A549 treated with Hydrocortisone at 1 μM for 4 hours (cell line): ENCODE results near the gene MRNIP. TPM values are rescaled to one million over a fixed set of nuclear protein-coding genes. Genes with fewer than 3 reads are reported as not detected.

ENCODE experiments used
- total RNA-seq: library from RNA; stranded (reverse); fragments of 200-300 nt; extraction: Qiagen RNA extraction; gene quantifications from 5 replicates; pipeline ENCODE4 v1.2.3, GENCODE V29; 2022

Gene MRNIP, protein sequence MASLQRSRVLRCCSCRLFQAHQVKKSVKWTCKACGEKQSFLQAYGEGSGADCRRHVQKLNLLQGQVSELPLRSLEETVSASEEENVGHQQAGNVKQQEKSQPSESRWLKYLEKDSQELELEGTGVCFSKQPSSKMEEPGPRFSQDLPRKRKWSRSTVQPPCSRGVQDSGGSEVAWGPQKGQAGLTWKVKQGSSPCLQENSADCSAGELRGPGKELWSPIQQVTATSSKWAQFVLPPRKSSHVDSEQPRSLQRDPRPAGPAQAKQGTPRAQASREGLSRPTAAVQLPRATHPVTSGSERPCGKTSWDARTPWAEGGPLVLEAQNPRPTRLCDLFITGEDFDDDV
- 17.0 to 21.1 TPM (median 19.3 TPM) in 5 replicates for total RNA-seq

DNA sequence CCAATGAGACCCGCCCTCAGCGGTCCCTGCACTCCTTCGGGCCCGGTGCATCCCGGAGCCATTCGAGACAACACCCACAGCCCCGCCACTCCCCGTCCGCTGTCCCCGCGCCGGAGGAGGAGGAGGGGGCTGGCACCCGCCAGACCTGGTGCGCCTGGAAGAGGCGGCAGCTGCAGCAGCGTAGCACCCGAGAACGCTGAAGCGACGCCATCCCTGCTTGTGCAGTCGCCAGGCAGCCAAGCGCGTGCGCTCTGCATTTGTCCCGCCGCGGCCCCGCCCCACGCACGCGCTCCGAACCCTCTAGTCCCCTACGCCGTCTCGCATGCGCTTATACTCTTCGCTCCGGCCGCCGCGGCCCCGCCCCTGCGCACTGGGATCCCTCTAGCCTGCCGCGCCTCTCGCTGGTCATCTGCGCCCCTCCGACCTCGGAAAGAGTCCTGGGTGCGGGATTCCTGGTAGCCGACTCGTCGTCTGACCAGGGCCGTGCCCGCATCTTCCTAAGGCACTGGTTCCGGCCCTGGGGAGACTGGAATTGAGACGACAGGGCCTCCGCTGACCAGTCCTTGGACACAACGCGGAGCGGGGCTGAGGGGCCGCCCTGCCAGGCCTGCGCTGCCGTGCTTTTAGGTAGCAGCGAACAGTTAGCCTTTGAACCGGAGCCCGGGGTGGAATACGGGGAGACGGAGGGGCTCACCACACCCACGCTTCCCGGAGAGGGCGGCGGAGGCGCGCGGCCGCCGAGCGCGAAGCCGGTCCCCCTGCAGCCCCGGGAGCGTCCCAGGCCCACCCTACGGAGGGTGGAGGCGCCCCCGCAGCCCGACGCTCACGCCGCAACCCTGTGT is at the start of gene MRNIP:
Gene MRNIP (minus strand): TSS at position 232 of the 842 bp plus-strand sequence. CDS start 21 bp downstream, at position 211.

GRCh38 chr5:179907556-179908324 is 49.1 kb upstream of the MRNIP start, which contains the start of gene TBC1D9B:
Gene TBC1D9B (minus strand): TSS chr5:179907897. CDS start chr5:179907821, 76 bp downstream.

DNA sequence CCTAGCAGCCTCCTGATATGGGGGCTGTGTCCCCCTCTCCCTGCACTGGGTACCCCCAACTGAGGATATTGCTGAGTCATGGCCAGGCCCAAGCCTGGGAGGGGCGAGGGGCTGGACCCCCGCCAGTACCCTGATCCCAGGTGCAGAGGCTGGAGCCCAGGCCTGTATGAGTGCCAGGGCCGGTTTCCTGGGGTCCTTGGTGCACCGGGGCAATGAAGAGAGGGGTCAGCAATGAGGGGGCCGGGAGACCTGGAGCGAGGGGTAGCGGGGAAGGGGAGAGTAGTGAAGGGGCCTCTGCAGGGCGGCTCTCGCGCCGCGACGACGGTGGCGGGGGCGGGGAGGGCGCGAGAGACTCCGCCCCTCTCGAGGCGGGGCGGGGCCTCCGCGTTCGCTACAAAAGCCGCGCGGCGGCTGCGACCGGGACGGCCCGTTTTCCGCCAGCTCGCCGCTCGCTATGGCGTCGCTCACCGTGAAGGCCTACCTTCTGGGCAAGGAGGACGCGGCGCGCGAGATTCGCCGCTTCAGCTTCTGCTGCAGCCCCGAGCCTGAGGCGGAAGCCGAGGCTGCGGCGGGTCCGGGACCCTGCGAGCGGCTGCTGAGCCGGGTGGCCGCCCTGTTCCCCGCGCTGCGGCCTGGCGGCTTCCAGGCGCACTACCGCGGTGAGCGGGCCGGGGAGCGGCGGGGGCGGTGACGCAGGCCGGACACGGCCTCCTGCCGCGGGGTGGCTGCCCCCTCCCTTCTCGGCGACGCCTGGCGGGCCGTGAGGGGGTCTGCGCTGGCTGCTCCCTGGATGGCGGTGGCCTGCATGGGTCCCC is 37.9 kb downstream of the MRNIP start, which contains the start of gene SQSTM1:
Gene SQSTM1 (plus strand): TSS at position 423 of the 815 bp plus-strand sequence. CDS start 32 bp downstream, at position 455.

DNA sequence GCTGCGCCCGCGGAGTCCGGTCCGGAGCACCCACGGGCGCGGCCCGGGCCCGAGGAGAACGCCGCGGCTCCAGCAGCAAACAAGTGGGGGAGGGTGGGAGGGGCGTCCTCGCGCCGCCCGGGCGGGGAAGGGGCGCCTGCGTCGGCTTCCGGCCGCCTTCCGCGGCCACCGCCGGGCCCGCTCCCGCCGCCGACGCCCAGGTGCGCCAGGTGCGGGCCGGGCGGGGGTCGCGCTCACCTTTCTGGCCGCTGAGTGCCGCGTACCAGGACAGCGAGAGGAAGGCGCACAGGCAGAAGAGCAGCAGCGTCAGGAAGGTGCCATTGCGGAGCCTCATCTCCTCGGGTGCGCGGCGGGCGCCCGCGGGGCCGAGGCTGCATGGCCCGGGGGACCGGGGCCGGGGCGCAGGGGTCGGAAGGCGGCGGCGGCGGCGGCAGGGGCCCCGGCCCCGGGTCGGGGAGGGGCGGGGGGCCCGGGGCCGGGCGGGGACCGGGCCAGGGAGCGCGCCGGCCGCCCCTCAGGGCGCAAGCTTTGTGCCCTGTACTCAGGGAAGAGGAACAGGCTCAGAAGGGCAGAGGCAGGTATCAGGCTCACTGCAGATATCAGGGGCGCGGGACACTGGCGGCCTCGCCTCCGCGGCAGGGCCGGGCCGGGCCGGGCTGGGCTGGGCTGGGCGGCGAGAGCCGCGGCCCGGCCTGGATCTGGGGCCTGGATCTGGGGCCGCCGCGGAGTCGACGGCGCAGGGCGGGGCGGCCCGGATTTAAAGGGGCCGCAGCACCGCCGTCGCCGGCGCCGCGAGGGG is 52.2 kb downstream of the MRNIP start, which contains the start of gene MGAT4B:
Gene MGAT4B (minus strand): TSS at position 617 of the 799 bp plus-strand sequence. CDS start 283 bp downstream, at position 334.

GRCh38 chr5:179793468-179794139 is 65.0 kb downstream of the MRNIP start, which contains the start of gene LTC4S:
Gene LTC4S (plus strand): TSS chr5:179793986. CDS start chr5:179794081, 95 bp downstream.

Other genes starting within 250 kb of the MRNIP start
- 414 to 770 TPM (median 466 TPM) in 5 replicates for gene HNRNPH1, start 235.1 kb downstream of the MRNIP start, total RNA-seq
- not detected in 5 replicates for gene CBY3, start 177.8 kb downstream of the MRNIP start, total RNA-seq
- gene CANX, start 159.8 kb downstream of the MRNIP start, total RNA-seq: 311 to 445 TPM (median 348 TPM) in 5 replicates
- 15.5 to 19.3 TPM (median 18.2 TPM) in 5 replicates for gene MAML1, start 126.0 kb downstream of the MRNIP start, total RNA-seq
- 0.31 TPM in 1 of 5 replicates, not detected in the others for gene LTC4S, start 64.8 kb downstream of the MRNIP start, total RNA-seq
- 184 to 220 TPM (median 202 TPM) in 5 replicates for gene MGAT4B, start 52.0 kb downstream of the MRNIP start, total RNA-seq
- 717 to 1,307 TPM (median 840 TPM) in 5 replicates for gene SQSTM1, start 37.9 kb downstream of the MRNIP start, total RNA-seq
- gene TBC1D9B, start 49.1 kb upstream of the MRNIP start, total RNA-seq: 60.0 to 66.0 TPM (median 63.4 TPM) in 5 replicates
- 35.6 to 45.4 TPM (median 44.7 TPM) in 5 replicates for gene RNF130, start 212.9 kb upstream of the MRNIP start, total RNA-seq